H1 (cell line): ENCODE measurements around the gene S1PR3. TPM values are rescaled to one million over a fixed set of nuclear protein-coding genes. Genes with fewer than 3 reads are reported as not detected.

Source experiments
- FOSL1 ChIP-seq: IDR thresholded peaks from 2 replicates; pipeline ENCODE4 v1.6.1; 2011; ENCODE audit warnings: mild to moderate bottlenecking, low read depth, low read length, moderate library complexity; ENCODE audit not compliant: insufficient read depth
- JUND ChIP-seq: IDR thresholded peaks from 2 replicates; pipeline ENCODE4 v1.6.1; 2011; ENCODE audit warnings: mild to moderate bottlenecking, improper control_type of control experiment, low read length
- polyA plus RNA-seq, 7 experiments: library from polyadenylated mRNA; depleted of rRNA in 3 of 7; stranded (reverse) in 5 of 7; unstranded in 2 of 7; fragments of >200 nt in 5 of 7; fragments of 200-250 nt in 2 of 7; gene quantifications; 1 replicate in 5 of 7; 2 replicates in 1 of 7; 4 replicates in 1 of 7; pipeline versions ENCODE4 v1.2.1 to v1.2.3, GENCODE V29; 2011 to 2013; ENCODE audit warnings: missing spikeins in 2 of 7, mixed read lengths in 2 of 7
- total RNA-seq: library from RNA; stranded (reverse); fragmentation: NEBNext Ultra II Directional; extraction: Animal tissue kit (Norgen Biotek cat#: 25700); gene quantifications from 2 replicates; pipeline ENCODE4 v1.2.1, GENCODE V29; 2021

The S1PR3 gene
- total and polyA plus RNA-seq, 2 of the 8 experiments (the other 6 are each of a cell fraction or from before 2014, with no cell fraction given) = 3.7 to 6.4 TPM

- TF ChIP-seq JUND (no peak), FOSL1 (no peak)
- TF ChIP-seq, all 59 proteins: peak for 0
Measured at GRCh38 chr9:88976890-88977257, 14.4 kb upstream of the S1PR3 start (continued).
